ENCODE measurements around the gene PATE2. TPM values are rescaled to one million over a fixed set of nuclear protein-coding genes. Genes with fewer than 3 reads are reported as not detected.

Gene PATE2
- total RNA-seq (2014; rRNA removed; shearing (Covaris generic)), result 0.87 TPM in 1 of 2 replicates, not detected in the other

DNA sequence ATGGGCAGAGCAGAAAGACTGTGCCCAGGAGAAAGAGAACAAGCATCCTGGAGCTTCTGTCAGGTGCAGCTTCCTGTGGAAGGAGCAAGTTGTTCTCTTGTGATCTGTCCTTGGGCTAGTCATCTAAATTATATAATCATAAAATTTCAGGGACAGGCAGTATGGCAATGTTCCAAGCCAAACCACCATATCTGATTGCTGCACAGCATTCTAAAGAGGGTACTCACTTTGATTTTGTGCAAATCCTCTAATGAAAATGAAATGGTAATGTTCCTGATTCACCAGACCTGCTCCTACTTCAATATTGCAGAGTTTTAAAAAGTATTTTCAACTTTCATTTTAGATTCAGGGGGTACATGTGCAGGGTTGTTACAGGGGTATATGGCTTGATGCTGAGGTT lies at the start of gene PATE2:
PATE2 (minus strand) TSS at position 101 of the 400 bp plus-strand sequence; CDS start at position 46, 55 bp downstream.

DNA sequence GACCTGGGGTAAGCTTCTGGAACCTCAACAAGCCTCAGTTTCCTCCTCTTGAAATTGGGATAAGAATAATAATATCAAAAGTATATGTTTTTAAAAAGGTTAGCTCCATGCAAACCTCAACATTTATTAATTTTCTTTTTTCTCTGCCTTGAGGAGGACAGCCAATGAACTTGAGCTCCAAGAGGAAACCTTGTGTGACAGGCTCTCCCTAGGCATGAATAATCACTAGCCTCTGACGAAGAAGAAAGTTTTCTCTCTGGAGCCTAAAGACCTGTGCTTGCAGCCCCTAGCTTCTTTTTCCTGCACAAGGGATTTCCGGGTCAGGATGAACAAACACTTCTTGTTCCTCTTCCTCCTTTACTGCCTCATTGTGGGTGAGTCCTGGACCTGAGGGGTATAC lies 9.2 kb upstream of the PATE2 start, which contains the start of gene PATE3:
PATE3 (plus strand) TSS at position 301 of the 400 bp plus-strand sequence; CDS start at position 326, 25 bp downstream.

DNA sequence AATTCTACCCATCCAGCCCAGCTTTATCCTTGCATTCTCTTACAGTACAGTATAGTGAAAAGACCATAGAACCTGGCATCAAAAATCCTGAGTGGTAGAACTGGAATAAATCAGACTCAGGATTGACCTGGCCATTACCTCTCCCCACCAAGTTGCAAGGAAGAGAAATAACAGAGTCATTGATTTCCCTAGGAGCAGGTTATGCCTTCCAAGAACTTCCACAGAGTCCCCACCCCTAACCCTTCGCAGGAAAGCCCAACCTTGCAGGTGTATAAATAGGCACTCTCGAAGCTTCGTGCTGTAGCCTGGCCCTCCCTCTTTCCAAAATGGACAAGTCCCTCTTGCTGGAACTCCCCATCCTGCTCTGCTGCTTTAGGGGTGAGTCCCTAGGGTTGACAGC lies 32.6 kb downstream of the PATE2 start, which contains the start of gene PATE1:
PATE1 (plus strand) TSS at position 301 of the 400 bp plus-strand sequence; CDS start at position 327, 26 bp downstream.

Other genes with a start within 250 kb of the PATE2 start
- 87.3 and 98.7 TPM in 2 replicates for gene EI24, start 209.4 kb downstream of the PATE2 start, total RNA-seq (2014; rRNA removed; shearing (Covaris generic))
- 81.0 and 81.3 TPM in 2 replicates for gene STT3A, start 186.0 kb downstream of the PATE2 start, total RNA-seq (2014; rRNA removed; shearing (Covaris generic))
- 53.3 and 53.5 TPM in 2 replicates for gene CHEK1, start 153.7 kb downstream of the PATE2 start, total RNA-seq (2014; rRNA removed; shearing (Covaris generic))
- 0.16 TPM in 1 of 2 replicates, not detected in the other for gene ACRV1, start 98.0 kb downstream of the PATE2 start, total RNA-seq (2014; rRNA removed; shearing (Covaris generic))
- gene PATE1, start 32.5 kb downstream of the PATE2 start, total RNA-seq (2014; rRNA removed; shearing (Covaris generic)), result not detected in 2 replicates
- 0.11 TPM in 1 of 2 replicates, not detected in the other for gene PATE3, start 9.3 kb upstream of the PATE2 start, total RNA-seq (2014; rRNA removed; shearing (Covaris generic))
- not detected in 2 replicates for gene PATE4, start 54.5 kb upstream of the PATE2 start, total RNA-seq (2014; rRNA removed; shearing (Covaris generic))
- gene HYLS1, start 108.8 kb upstream of the PATE2 start, total RNA-seq (2014; rRNA removed; shearing (Covaris generic)), result 16.8 and 17.2 TPM in 2 replicates
- gene PUS3, start 124.4 kb upstream of the PATE2 start, total RNA-seq (2014; rRNA removed; shearing (Covaris generic)), result 18.7 and 30.1 TPM in 2 replicates
- gene DDX25, start 125.7 kb upstream of the PATE2 start, total RNA-seq (2014; rRNA removed; shearing (Covaris generic)), result 0.04 TPM in 1 of 2 replicates, not detected in the other
- 0.08 and 0.27 TPM in 2 replicates for gene VSIG10L2, start 167.2 kb upstream of the PATE2 start, total RNA-seq (2014; rRNA removed; shearing (Covaris generic))